Stimulated activated memory B cell treated with anti-CD40 and anti-IgM and Interleukin-4, amounts not matched to agents 10 μg/mL and 1 μg/mL and 100 μg/mL, for 72 hours (primary cell): ENCODE measurements around the gene SPTLC2.

Source experiments
- ATAC-seq: fragments of 150-1000 bp; cut with Tn5 transposase; 2 replicates; pipeline ENCODE4 v1.10.0; 2021
- H3K27ac Mint-ChIP-seq: one replicate; pipeline ENCODE4 v1.8.0; 2022; ENCODE audit warnings: mild to moderate bottlenecking, mixed read lengths
- H3K27me3 Mint-ChIP-seq: one replicate; pipeline ENCODE4 v1.8.0; 2022; ENCODE audit warnings: mixed read lengths
- H3K36me3 Mint-ChIP-seq: one replicate; pipeline ENCODE4 v1.8.0; 2022; ENCODE audit warnings: mixed read lengths
- H3K4me1 Mint-ChIP-seq: one replicate; pipeline ENCODE4 v1.8.0; 2022; ENCODE audit warnings: mixed read lengths
- H3K4me3 Mint-ChIP-seq: one replicate; pipeline ENCODE4 v1.8.0; 2022; ENCODE audit warnings: mild to moderate bottlenecking, moderate library complexity, mixed read lengths
- H3K9me3 Mint-ChIP-seq: one replicate; pipeline ENCODE4 v1.8.0; 2022; ENCODE audit warnings: mixed read lengths

SPTLC2 gene

DNA sequence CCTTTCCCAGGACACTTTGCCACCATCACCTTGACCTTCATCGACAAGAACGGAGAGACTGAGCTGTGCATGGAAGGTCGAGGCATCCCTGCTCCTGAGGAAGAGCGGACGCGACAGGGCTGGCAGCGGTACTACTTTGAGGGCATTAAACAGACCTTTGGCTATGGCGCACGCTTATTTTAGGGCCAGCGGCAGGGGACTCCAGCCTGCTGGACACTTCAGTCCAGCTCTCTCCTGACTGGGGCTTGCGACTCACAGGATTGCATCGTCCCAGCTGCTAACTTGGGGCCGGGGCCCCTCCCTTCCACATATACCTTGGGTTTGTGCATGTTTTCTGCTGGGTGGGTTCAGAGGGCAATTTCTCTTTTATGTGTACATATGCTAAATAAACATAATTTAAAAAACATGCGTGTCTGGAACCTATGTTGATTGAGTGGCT lies 147.4 kb downstream of the SPTLC2 start:
- H3K9me3 Mint-ChIP-seq, result no peaks in the 10 kb centered on the region
- H3K4me3 Mint-ChIP-seq, result no peak overlapping the region
- no peaks in the 10 kb centered on the region for H3K4me1 Mint-ChIP-seq
- H3K27me3 Mint-ChIP-seq, result no peaks in the 10 kb centered on the region
- H3K27ac Mint-ChIP-seq, result no peak overlapping the region
- H3K36me3 Mint-ChIP-seq, result peaks cover 32% of the 10 kb centered on the region
- no peak for ATAC-seq

GRCh38 chr14:77467801-77468200 lies 148.6 kb downstream of the SPTLC2 start:
- H3K9me3 Mint-ChIP-seq, result no peaks in the 10 kb centered on the region
- H3K27me3 Mint-ChIP-seq, result no peaks in the 10 kb centered on the region
- H3K4me3 Mint-ChIP-seq, result no peak overlapping the region
- no peak overlapping the region for H3K27ac Mint-ChIP-seq
- H3K36me3 Mint-ChIP-seq, result peaks cover 35% of the 10 kb centered on the region
- H3K4me1 Mint-ChIP-seq, result no peaks in the 10 kb centered on the region
- ATAC-seq, result no peak

DNA sequence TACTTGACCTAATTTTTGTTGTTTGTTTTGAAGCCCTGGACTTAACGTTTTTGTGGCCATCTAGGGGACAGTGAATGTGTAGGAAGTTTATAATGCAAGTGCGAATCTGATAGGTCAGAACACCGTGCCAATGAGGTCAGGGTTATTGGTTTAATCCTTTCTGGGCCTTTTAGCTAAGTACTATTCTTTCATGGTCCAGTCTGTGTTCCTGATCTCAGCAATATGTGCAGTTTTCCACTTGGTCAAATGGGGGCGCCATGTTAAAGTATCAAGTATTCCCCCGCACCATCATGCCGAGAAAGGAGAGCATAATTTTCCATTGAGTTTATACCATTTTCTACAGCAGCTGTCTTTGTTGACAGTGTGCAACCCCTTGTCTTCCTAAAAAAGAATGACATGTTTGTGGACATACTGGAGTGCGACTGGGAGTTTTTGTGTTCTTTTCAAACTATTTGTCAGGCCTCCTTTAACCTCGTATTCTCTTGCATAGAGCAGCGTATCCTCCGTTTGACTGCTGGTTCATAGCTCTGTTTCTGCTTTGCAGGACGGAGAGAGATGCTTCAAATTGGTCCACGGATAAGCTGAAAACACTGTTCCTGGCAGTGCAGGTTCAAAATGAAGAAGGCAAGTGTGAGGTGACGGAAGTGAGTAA lies 157.2 kb downstream of the SPTLC2 start:
- Mint-ChIP-seq H3K27me3 (no peaks in the 10 kb centered on the region), H3K9me3 (no peaks in the 10 kb centered on the region), H3K36me3 (peaks cover 35% of the 10 kb centered on the region), H3K4me3 (peak overlapping the region; percentile 100), H3K4me1 (peaks cover 32% of the 10 kb centered on the region), H3K27ac (peak overlapping the region; percentile 97)
- no peak for ATAC-seq

- Mint-ChIP-seq H3K9me3 (no peaks in the 10 kb centered on the region), H3K4me3 (peak overlapping the region; percentile 100), H3K27me3 (no peaks in the 10 kb centered on the region), H3K4me1 (peaks cover 32% of the 10 kb centered on the region), H3K36me3 (peaks cover 35% of the 10 kb centered on the region), H3K27ac (peak overlapping the region; percentile 97)
- peak; percentile 52 for ATAC-seq
These were observed 158.0 kb downstream of the SPTLC2 start for GRCh38 chr14:77458249-77458950.

DNA sequence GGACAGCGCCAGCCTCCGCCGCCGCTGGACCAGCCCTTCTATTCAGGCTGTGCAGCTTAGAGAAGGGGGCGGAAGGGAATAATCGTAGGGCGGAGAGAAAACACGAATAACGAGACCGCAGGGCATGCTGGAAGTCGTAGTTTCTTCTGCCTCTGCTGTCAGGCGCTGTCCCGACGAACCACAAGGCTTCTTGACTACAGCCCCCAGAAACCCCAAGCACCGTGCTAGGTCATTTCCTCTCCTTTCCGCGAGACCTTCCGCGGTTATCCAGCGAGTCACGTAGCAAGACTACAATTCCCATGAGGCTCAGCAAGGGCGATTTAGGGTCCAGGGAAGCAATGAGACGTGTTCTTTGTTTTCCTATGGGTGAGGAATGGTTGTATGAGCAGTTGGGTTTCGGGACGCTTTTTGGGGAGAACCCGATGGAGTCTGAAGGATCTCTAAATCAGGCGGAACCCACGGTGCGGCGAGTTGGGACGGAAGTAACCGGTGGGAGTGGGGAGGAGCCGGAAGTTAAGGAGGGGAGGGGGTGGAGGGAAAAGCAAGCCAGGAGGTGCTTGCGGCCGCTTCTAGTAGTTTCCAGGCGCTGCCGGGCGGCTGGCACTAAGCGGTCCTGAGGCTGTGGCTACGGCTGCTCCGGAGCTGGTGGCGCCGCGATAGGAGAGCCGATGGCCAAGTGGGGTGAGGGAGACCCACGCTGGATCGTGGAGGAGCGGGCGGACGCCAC lies 158.8 kb downstream of the SPTLC2 start, which contains the start of the genes AHSA1 and VIPAS39:
Gene AHSA1 (plus strand): TSS at position 572 of the 727 bp plus-strand sequence. CDS start 97 bp downstream, at position 669.
Gene VIPAS39 (minus strand): TSS at position 80 of the 727 bp plus-strand sequence. CDS start 3,499 bp downstream, outside the sequence.
- Mint-ChIP-seq H3K27ac (peak within 1 kb of the TSS; percentile 97), H3K36me3 (peaks cover 37% of the 10 kb centered on the region), H3K4me3 (peak within 1 kb of the TSS; percentile 100), H3K27me3 (no peaks in the 10 kb centered on the region), H3K4me1 (peaks cover 32% of the 10 kb centered on the region), H3K9me3 (no peaks in the 10 kb centered on the region)
- peak; percentile 98 for ATAC-seq

- H3K4me3 Mint-ChIP-seq, result peak overlapping the region; percentile 100
- peaks cover 36% of the 10 kb centered on the region for H3K36me3 Mint-ChIP-seq
- H3K27me3 Mint-ChIP-seq, result no peaks in the 10 kb centered on the region
- H3K27ac Mint-ChIP-seq, result peak overlapping the region; percentile 97
- H3K4me1 Mint-ChIP-seq, result peaks cover 32% of the 10 kb centered on the region
- ATAC-seq, result no peak
- no peaks in the 10 kb centered on the region for H3K9me3 Mint-ChIP-seq
These were observed 159.3 kb downstream of the SPTLC2 start for GRCh38 chr14:77457115-77457521.
